Measurements from ENCODE around the gene PODXL. TPM values are rescaled to one million over a fixed set of nuclear protein-coding genes. Genes with fewer than 3 reads are reported as not detected.
"Not testable (repeated sequence)": the region's sequence is repeated elsewhere in the genome, so short reads cannot be mapped to it uniquely, and the experiment has no call there.

The PODXL gene
- total and polyA plus RNA-seq, 10 of the 15 experiments (the other 5 are each of a cell fraction or from before 2014, with no cell fraction given): 0.04 to 1.8 (median 0.38) TPM

- POLR2A ChIA-PET: no interaction called here
- peaks cover 2 to 7% of the 10 kb centered on the region in 2 experiments; a peak in 3 of 4 replicates for H3K36me3 ChIP-seq (ENCODE audit: control insufficient read depth in 2 of 2, insufficient read depth in 2 of 2, low read length in 1 of 2)
- no peak for FAIRE-seq
- H3K27ac ChIP-seq (ENCODE audit: control insufficient read depth, insufficient read depth): no peak overlapping the region
- CTCF ChIA-PET: no interaction called here
- H3K4me2 ChIP-seq (ENCODE audit: control insufficient read depth, insufficient read depth): no peak overlapping the region
- no peaks in the 10 kb centered on the region for H3K79me2 ChIP-seq (ENCODE audit: control insufficient read depth, insufficient read depth, low read length)
- RAD21 ChIA-PET (ENCODE audit: unreplicated experiment): no interaction called here
- no peaks in the 10 kb centered on the region for H4K20me1 ChIP-seq (ENCODE audit: control insufficient read depth, insufficient read depth)
- no peak for DNase-seq (ENCODE audit: low read depth, low spot score)
- 90% methylated on average over 12 of the region's 12 CpGs for WGBS (ENCODE audit: insufficient coverage, insufficient replicate concordance, low lambda C conversion rate, missing lambda C conversion rate)
- no peak overlapping the region for H2AFZ ChIP-seq (ENCODE audit: control insufficient read depth, low read depth, low read length)
- no peak for ATAC-seq
- SMC1A ChIA-PET (ENCODE audit: uncharacterized antibody, unreplicated experiment): interaction anchor here (0.8 to 1.0 kb wide), 2 partner anchors 11 to 16 kb away, joined by 3 read pairs; no protein-coding TSS in a partner anchor
- no TSS peak for BruUV-seq (replicated peaks)
- H3K4me3 ChIP-seq: no peak overlapping the region
- in situ Hi-C loops (cut with MboI): no loop called here
- TF ChIP-seq ATF2 (IDR thresholded peaks at IDR 0.05; ENCODE audit: low read length) (no peak), ATF7 (IDR thresholded peaks at IDR 0.05; ENCODE audit: low read depth) (no peak), ZBED1 (IDR thresholded peaks at IDR 0.05; ENCODE audit: borderline replicate concordance) (no peak)
- intact Hi-C loops (cut with micrococcal nuclease; ENCODE audit: unreplicated experiment): no loop called here
- H3K9ac ChIP-seq (ENCODE audit: control insufficient read depth, insufficient read depth, low read length): no peak overlapping the region
- H3K27me3 ChIP-seq (replicated peaks in 1 of 2; ENCODE audit: control insufficient read depth in 2 of 2, insufficient read depth in 2 of 2, low read length in 1 of 2): no peaks in the 10 kb centered on the region
- H3K4me1 ChIP-seq (ENCODE audit: control insufficient read depth, insufficient read depth, low read length): no peaks in the 10 kb centered on the region
- no peaks in the 10 kb centered on the region for H3K9me3 ChIP-seq (replicated peaks; ENCODE audit: control insufficient read depth, insufficient read depth, low read length)
Measured at GRCh38 chr7:131466735-131467365, 89.6 kb downstream of the PODXL start.

DNA sequence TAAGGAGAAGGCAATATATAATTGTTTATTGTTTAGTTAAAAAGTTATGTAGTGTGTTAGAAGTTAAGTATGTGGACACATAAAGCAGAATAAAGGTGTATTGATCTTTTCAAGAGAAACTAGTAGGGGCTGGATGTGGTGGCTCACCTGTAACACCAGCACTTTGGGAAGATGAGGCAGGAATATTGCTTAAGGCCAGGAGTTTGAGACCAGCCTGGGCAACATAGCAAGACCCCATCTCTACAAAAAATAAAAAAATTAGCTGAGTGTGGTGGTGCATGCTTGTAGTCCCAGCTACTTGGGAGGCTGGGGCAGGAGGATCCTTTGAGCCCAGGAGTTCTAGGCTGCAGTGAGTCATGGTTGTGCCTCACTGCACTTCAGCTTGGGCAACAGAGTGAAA lies 93.7 kb downstream of the PODXL start:
- H3K4me2 ChIP-seq (ENCODE audit: control insufficient read depth, insufficient read depth); H3K27ac ChIP-seq (ENCODE audit: control insufficient read depth, insufficient read depth); H3K4me3 ChIP-seq; ATAC-seq; FAIRE-seq; H2AFZ ChIP-seq (ENCODE audit: control insufficient read depth, low read depth, low read length); H4K20me1 ChIP-seq (ENCODE audit: control insufficient read depth, insufficient read depth); H3K4me1 ChIP-seq (ENCODE audit: control insufficient read depth, insufficient read depth, low read length); H3K27me3 ChIP-seq (replicated peaks in 1 of 2; ENCODE audit: control insufficient read depth in 2 of 2, insufficient read depth in 2 of 2, low read length in 1 of 2); H3K9me3 ChIP-seq (replicated peaks; ENCODE audit: control insufficient read depth, insufficient read depth, low read length); H3K9ac ChIP-seq (ENCODE audit: control insufficient read depth, insufficient read depth, low read length); RAD21 ChIA-PET (ENCODE audit: unreplicated experiment); BruUV-seq (replicated peaks); in situ Hi-C loops (cut with MboI); intact Hi-C loops (cut with micrococcal nuclease; ENCODE audit: unreplicated experiment); CTCF ChIA-PET; H3K79me2 ChIP-seq (ENCODE audit: control insufficient read depth, insufficient read depth, low read length); H3K36me3 ChIP-seq (ENCODE audit: control insufficient read depth in 2 of 2, insufficient read depth in 2 of 2, low read length in 1 of 2); DNase-seq (ENCODE audit: low read depth, low spot score): not testable (repeated sequence)
- SMC1A ChIA-PET (ENCODE audit: uncharacterized antibody, unreplicated experiment): interaction anchor here (1.0 to 1.7 kb wide), 2 partner anchors 10 to 19 kb away, joined by 3 to 7 read pairs; no protein-coding TSS in a partner anchor
- POLR2A ChIA-PET: interaction anchor here (0.6 kb wide), 1 partner anchor 96 kb away, joined by 12 read pairs; no protein-coding TSS in a partner anchor
